Hair follicle dermal papilla cell (primary cell): ENCODE data around the gene ECEL1. TPM values are rescaled to one million over a fixed set of nuclear protein-coding genes. Genes with fewer than 3 reads are reported as not detected.

Experiments used
- total RNA-seq: library from RNA; depleted of rRNA; stranded (reverse); fragments of >200 nt; gene quantifications from 2 replicates; pipeline ENCODE4 v1.2.3, GENCODE V29; 2012

ECEL1 gene
- not detected in 2 replicates for total RNA-seq

GRCh38 chr2:232487385-232488096 is at the start of gene ECEL1:
Gene ECEL1 (minus strand): TSS chr2:232487834. CDS start chr2:232486653, 1,181 bp downstream.

GRCh38 chr2:232525791-232526371 is 38.2 kb upstream of the ECEL1 start, which contains the start of gene CHRND:
Gene CHRND (plus strand): TSS chr2:232526160. CDS start chr2:232526216, 56 bp downstream.

GRCh38 chr2:232519581-232520438 is 32.2 kb upstream of the ECEL1 start, which contains the start of gene PRSS56:
Gene PRSS56 (plus strand): TSS chr2:232520388. CDS start chr2:232520599, 211 bp downstream.

GRCh38 chr2:232455426-232456255 is 32.0 kb downstream of the ECEL1 start, which contains the start of gene ALPI:
Gene ALPI (plus strand): TSS chr2:232456153. CDS start chr2:232456200, 47 bp downstream.

Other genes with a start within 250 kb of the ECEL1 start
- not detected in 2 replicates for gene ALPP, start 109.1 kb downstream of the ECEL1 start, total RNA-seq
- not detected in 2 replicates for gene ALPG, start 81.0 kb downstream of the ECEL1 start, total RNA-seq
- gene ALPI, start 31.7 kb downstream of the ECEL1 start, total RNA-seq: not detected in 2 replicates
- not detected in 2 replicates for gene PRSS56, start 32.6 kb upstream of the ECEL1 start, total RNA-seq
- not detected in 2 replicates for gene CHRND, start 38.3 kb upstream of the ECEL1 start, total RNA-seq
- gene CHRNG, start 51.9 kb upstream of the ECEL1 start, total RNA-seq: not detected in 2 replicates
- gene TIGD1, start 62.7 kb upstream of the ECEL1 start, total RNA-seq: 5.3 and 6.5 TPM in 2 replicates
- 79.3 and 88.6 TPM in 2 replicates for gene EIF4E2, start 62.9 kb upstream of the ECEL1 start, total RNA-seq
- gene EFHD1, start 145.8 kb upstream of the ECEL1 start, total RNA-seq: 1.1 and 1.9 TPM in 2 replicates
- gene GIGYF2, start 209.5 kb upstream of the ECEL1 start, total RNA-seq: 57.7 and 63.0 TPM in 2 replicates